ENCODE results near the gene TPRA1. TPM values are rescaled to one million over a fixed set of nuclear protein-coding genes. Genes with fewer than 3 reads are reported as not detected.
A peak's percentile ranks its signal among the peaks of the same experiment; 100 is the strongest.

TPRA1 gene
- polyA plus RNA-seq, 3 donors = 20.2 to 29.4 (median 23.4) TPM

DNA sequence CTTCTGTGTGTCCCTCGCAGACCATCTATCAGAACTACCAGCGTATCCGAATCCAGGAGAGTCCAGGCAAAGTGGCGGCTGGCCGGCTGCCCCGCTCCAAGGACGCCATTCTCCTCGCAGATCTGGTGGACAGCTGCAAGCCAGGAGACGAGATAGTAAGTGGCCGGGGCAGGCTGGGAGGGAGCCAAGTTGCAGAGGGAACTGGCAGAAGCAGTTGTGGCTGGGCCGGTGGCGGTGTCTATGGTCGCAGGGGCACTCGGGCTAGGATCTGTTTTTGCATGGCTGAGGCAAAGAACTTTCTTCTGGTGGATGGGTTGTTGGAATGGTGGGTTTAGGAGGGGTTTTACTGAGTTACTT lies 17.8 kb upstream of the TPRA1 start:
- Histone ChIP-seq H3K79me2 (ENCODE audit: insufficient read depth, low read length) (peaks cover 9% of the 10 kb centered on the region), H3K4me2 (replicated peaks; ENCODE audit: extremely low read depth, low read length, poor library complexity, severe bottlenecking) (no peak overlapping the region)
- no peak for DNase-seq

DNA sequence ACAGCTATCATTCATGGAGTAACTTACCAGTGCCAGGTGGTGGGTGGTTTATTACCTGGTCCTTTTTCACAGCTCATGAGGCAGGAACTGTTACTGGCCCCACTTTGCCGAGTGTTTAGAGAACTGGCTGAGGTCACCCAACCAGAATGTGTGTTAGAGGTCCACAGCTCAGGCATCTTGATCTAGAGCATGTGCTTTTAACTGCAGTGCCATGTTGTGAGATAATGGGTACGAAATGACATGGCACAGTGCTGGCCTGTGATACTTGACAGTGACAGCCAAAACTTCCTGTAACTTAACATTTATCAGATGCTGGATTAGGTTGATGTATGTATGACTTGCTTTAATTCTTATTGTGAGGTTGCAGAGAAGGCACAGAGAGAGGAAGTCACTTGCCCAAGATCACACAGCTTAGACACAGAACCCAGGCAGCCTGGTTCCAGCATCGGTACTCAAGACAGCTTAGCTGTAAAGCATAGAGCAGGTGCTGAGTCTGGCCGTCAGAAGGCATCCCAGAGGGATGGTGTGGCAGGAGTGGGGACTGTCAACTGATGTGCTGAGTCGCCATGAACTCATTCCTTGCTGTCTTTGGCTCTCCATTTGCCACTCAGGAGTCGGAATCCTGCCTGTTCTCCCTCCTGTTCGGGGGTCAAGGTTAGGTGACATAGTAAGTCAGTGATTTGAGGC lies 17.3 kb upstream of the TPRA1 start:
- 95% methylated on average over 4 of the region's 7 CpGs for WGBS (ENCODE audit: insufficient coverage)
- peak overlapping the region in 1 of 2 donors; percentile 31 for H3K27ac ChIP-seq (ENCODE audit: low read depth in 1 of 2, low read length in 2 of 2)
- H3K9ac ChIP-seq (ENCODE audit: insufficient read depth, low read length, poor library complexity, severe bottlenecking) = no peak overlapping the region
- Mint-ChIP-seq H3K4me1 (peaks cover 19% of the 10 kb centered on the region), H3K27me3 (ENCODE audit: low read depth in 3 of 3) (no peaks in the 10 kb centered on the region), H3K36me3 (peaks cover 49 to 69% of the 10 kb centered on the region in 2 donors), H3K27ac (peak overlapping the region in 3 of 7 donors; percentile 15 to 28 (median 25)), H3K4me3 (peak overlapping the region in 1 of 2 donors; percentile 25), H3K9me3 (no peaks in the 10 kb centered on the region)
- H3K79me2 ChIP-seq (ENCODE audit: insufficient read depth, low read length) = peaks cover 11% of the 10 kb centered on the region
- H3K4me3 ChIP-seq (replicated peaks in 1 of 3; ENCODE audit: low read depth in 2 of 3, low read length in 3 of 3) = no peak overlapping the region
- peaks cover 0 to 56% of the 10 kb centered on the region in 2 donors for H3K36me3 ChIP-seq (replicated peaks in 1 of 2; ENCODE audit: control insufficient read depth in 1 of 2, insufficient read depth in 2 of 2, low read length in 2 of 2)
- peaks cover 7 to 8% of the 10 kb centered on the region in 2 donors for H3K4me1 ChIP-seq (ENCODE audit: control insufficient read depth in 1 of 2, insufficient read depth in 2 of 2, low read length in 2 of 2)
- H2AFZ ChIP-seq (ENCODE audit: insufficient read depth, low read depth, low read length, poor library complexity, severe bottlenecking) = no peak overlapping the region
- intact Hi-C loops (cut with micrococcal nuclease) = no loop called here
- H4K20me1 ChIP-seq (ENCODE audit: insufficient read depth, low read length) = no peaks in the 10 kb centered on the region
- no peaks in the 10 kb centered on the region for H3K9me3 ChIP-seq (replicated peaks in 1 of 2; ENCODE audit: control insufficient read depth in 1 of 2, insufficient read depth in 1 of 2, low read length in 2 of 2)
- no peak overlapping the region for H3K4me2 ChIP-seq (replicated peaks; ENCODE audit: extremely low read depth, low read length, poor library complexity, severe bottlenecking)
- TF ChIP-seq, protein P1, sequence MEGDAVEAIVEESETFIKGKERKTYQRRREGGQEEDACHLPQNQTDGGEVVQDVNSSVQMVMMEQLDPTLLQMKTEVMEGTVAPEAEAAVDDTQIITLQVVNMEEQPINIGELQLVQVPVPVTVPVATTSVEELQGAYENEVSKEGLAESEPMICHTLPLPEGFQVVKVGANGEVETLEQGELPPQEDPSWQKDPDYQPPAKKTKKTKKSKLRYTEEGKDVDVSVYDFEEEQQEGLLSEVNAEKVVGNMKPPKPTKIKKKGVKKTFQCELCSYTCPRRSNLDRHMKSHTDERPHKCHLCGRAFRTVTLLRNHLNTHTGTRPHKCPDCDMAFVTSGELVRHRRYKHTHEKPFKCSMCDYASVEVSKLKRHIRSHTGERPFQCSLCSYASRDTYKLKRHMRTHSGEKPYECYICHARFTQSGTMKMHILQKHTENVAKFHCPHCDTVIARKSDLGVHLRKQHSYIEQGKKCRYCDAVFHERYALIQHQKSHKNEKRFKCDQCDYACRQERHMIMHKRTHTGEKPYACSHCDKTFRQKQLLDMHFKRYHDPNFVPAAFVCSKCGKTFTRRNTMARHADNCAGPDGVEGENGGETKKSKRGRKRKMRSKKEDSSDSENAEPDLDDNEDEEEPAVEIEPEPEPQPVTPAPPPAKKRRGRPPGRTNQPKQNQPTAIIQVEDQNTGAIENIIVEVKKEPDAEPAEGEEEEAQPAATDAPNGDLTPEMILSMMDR (IDR thresholded peaks at IDR 0.05) = no peak
- no peak for DNase-seq
- H3K27me3 ChIP-seq (ENCODE audit: control insufficient read depth in 2 of 2, insufficient read depth in 2 of 2, low read length in 2 of 2) = no peaks in the 10 kb centered on the region

More for the DNA sequence above, 17.8 kb upstream of the TPRA1 start:
- Histone ChIP-seq H3K27ac (ENCODE audit: low read depth in 1 of 2, low read length in 2 of 2) (no peak overlapping the region), H3K4me1 (ENCODE audit: control insufficient read depth in 1 of 2, insufficient read depth in 2 of 2, low read length in 2 of 2) (peaks cover 7 to 8% of the 10 kb centered on the region in 2 donors), H3K27me3 (ENCODE audit: control insufficient read depth in 2 of 2, insufficient read depth in 2 of 2, low read length in 2 of 2) (no peaks in the 10 kb centered on the region), H3K36me3 (replicated peaks in 1 of 2; ENCODE audit: control insufficient read depth in 1 of 2, insufficient read depth in 2 of 2, low read length in 2 of 2) (peaks cover 0 to 61% of the 10 kb centered on the region in 2 donors), H3K9me3 (replicated peaks in 1 of 2; ENCODE audit: control insufficient read depth in 1 of 2, insufficient read depth in 1 of 2, low read length in 2 of 2) (no peaks in the 10 kb centered on the region), H3K9ac (ENCODE audit: insufficient read depth, low read length, poor library complexity, severe bottlenecking) (no peak overlapping the region), H4K20me1 (ENCODE audit: insufficient read depth, low read length) (no peaks in the 10 kb centered on the region), H3K4me3 (replicated peaks in 1 of 3; ENCODE audit: low read depth in 2 of 3, low read length in 3 of 3) (no peak overlapping the region), H2AFZ (ENCODE audit: insufficient read depth, low read depth, low read length, poor library complexity, severe bottlenecking) (no peak overlapping the region)
- Mint-ChIP-seq H3K9me3 (no peaks in the 10 kb centered on the region), H3K36me3 (peaks cover 52 to 70% of the 10 kb centered on the region in 2 donors), H3K27me3 (ENCODE audit: low read depth in 3 of 3) (no peaks in the 10 kb centered on the region), H3K27ac (peak overlapping the region in 1 of 7 donors; percentile 28), H3K4me3 (peak overlapping the region in 1 of 2 donors; percentile 25), H3K4me1 (peaks cover 24% of the 10 kb centered on the region)
- 75% methylated on average over 14 of the region's 14 CpGs for WGBS (ENCODE audit: insufficient coverage)
- intact Hi-C loops (cut with micrococcal nuclease) = no loop called here
- TF ChIP-seq, protein P1 (IDR thresholded peaks at IDR 0.05) = no peak
